OCI-LY1 (cell line): ENCODE results near the gene DHCR7.

ENCODE experiments used
- CTCF ChIP-seq: fragments of 200-600 bp; sonication (generic), shearing (Covaris generic); IDR thresholded peaks from 2 replicates; pipeline ENCODE4 v1.5.1; 2017; ENCODE audit warnings: mild to moderate bottlenecking, antibody characterized with exemption, low read length, moderate library complexity, mixed read lengths
- EZH2 ChIP-seq: fragments of 200-600 bp; sonication (generic), shearing (Covaris generic); IDR thresholded peaks from 2 replicates; pipeline ENCODE4 v1.8.0; 2017; ENCODE audit warnings: borderline replicate concordance, mixed run types, mild to moderate bottlenecking, antibody characterized with exemption, low read length, moderate library complexity, mixed read lengths

- TF ChIP-seq CTCF (no peak), EZH2 (no peak)
Observed at GRCh38 chr11:71496421-71496820, 48.2 kb upstream of the DHCR7 start.
